Astrocyte (in vitro differentiated cells and primary cell): ENCODE measurements around the gene TIMM22. TPM values are rescaled to one million over a fixed set of nuclear protein-coding genes. Genes with fewer than 3 reads are reported as not detected.

Experiments used
- DNase-seq: peaks from one replicate; pipeline ENCODE4 v3.0.0-alpha.2; 2010; ENCODE audit warnings: low read depth
- FAIRE-seq: peaks from 2 replicates; lab custom pipeline; 2011; peaks lifted over from hg19 to GRCh38; lab: Jason Lieb, UNC
- H2AFZ ChIP-seq: 2 replicates; pipeline ENCODE4 v1.6.0; 2012; ENCODE audit warnings: low read depth, low read length, inconsistent platforms
- H3K27ac ChIP-seq: 2 replicates; pipeline ENCODE4 v1.5.1; 2011; ENCODE audit warnings: low read depth, low read length, inconsistent platforms
- H3K27me3 ChIP-seq: 2 replicates; pipeline ENCODE4 v1.6.0; 2011; ENCODE audit warnings: low read length, inconsistent platforms; ENCODE audit not compliant: insufficient read depth
- H3K36me3 ChIP-seq: 2 replicates; pipeline ENCODE4 v1.5.1; 2011; ENCODE audit warnings: low read length, inconsistent platforms; ENCODE audit not compliant: insufficient read depth
- H3K4me1 ChIP-seq: 2 replicates; pipeline ENCODE4 v1.5.1; 2011; ENCODE audit warnings: low read length, inconsistent platforms; ENCODE audit not compliant: insufficient read depth
- H3K4me2 ChIP-seq: 2 replicates; pipeline ENCODE4 v1.6.0; 2012; ENCODE audit warnings: low read length, inconsistent platforms
- H3K4me3 ChIP-seq: 2 replicates; pipeline ENCODE4 v1.5.1; 2011; ENCODE audit warnings: low read depth, mild to moderate bottlenecking, low read length, inconsistent platforms; ENCODE audit not compliant: insufficient read depth
- H3K79me2 ChIP-seq: 2 replicates; pipeline ENCODE4 v1.6.0; 2012; ENCODE audit warnings: mild to moderate bottlenecking, low read length, inconsistent platforms; ENCODE audit not compliant: insufficient read depth
- H3K9ac ChIP-seq: 2 replicates; pipeline ENCODE4 v1.6.0; 2012; ENCODE audit warnings: mild to moderate bottlenecking, low read length, inconsistent platforms
- H3K9me3 ChIP-seq: 2 replicates; pipeline ENCODE4 v1.5.1; 2012; ENCODE audit warnings: low read depth, mild to moderate bottlenecking, low read length, inconsistent platforms; ENCODE audit not compliant: insufficient read depth
- H4K20me1 ChIP-seq: 2 replicates; pipeline ENCODE4 v1.6.0; 2012; ENCODE audit warnings: low read length, inconsistent platforms; ENCODE audit not compliant: insufficient read depth
- H3K27ac Mint-ChIP-seq: one replicate; pipeline ENCODE4 v1.8.0; 2021; ENCODE audit warnings: mild to moderate bottlenecking, mixed read lengths; ENCODE audit not compliant: unreplicated experiment
- H3K27me3 Mint-ChIP-seq: one replicate; pipeline ENCODE4 v1.8.0; 2021; ENCODE audit warnings: low read depth, mixed read lengths; ENCODE audit not compliant: unreplicated experiment
- H3K36me3 Mint-ChIP-seq: one replicate; pipeline ENCODE4 v1.8.0; 2021; ENCODE audit warnings: low read depth, mixed read lengths; ENCODE audit not compliant: unreplicated experiment
- H3K4me1 Mint-ChIP-seq: one replicate; pipeline ENCODE4 v1.8.0; 2021; ENCODE audit warnings: low read depth, mixed read lengths; ENCODE audit not compliant: unreplicated experiment
- H3K4me3 Mint-ChIP-seq: one replicate; pipeline ENCODE4 v1.8.0; 2021; ENCODE audit warnings: mild to moderate bottlenecking, moderate library complexity, mixed read lengths; ENCODE audit not compliant: unreplicated experiment
- H3K9me3 Mint-ChIP-seq: one replicate; pipeline ENCODE4 v1.8.0; 2021; ENCODE audit warnings: mild to moderate bottlenecking, mixed read lengths; ENCODE audit not compliant: unreplicated experiment
- CTCF ChIP-seq: IDR thresholded peaks from 2 replicates; pipeline ENCODE4 v1.5.1; 2011; ENCODE audit warnings: low read depth, mild to moderate bottlenecking, inconsistent platforms, low read length, moderate library complexity; ENCODE audit not compliant: insufficient read depth
- EZH2 ChIP-seq: IDR thresholded peaks from 2 replicates; pipeline ENCODE4 v1.6.1; 2012; ENCODE audit warnings: mild to moderate bottlenecking, low read length, inconsistent platforms; ENCODE audit not compliant: insufficient read depth
- total RNA-seq: library from RNA; stranded (reverse); gene quantifications from 2 replicates; pipeline ENCODE4 v1.2.1, GENCODE V29; 2021

The TIMM22 gene
- total RNA-seq, 1 donor from 2014 or later = 20.0 TPM

GRCh38 chr17:1005361-1005946 is 8.5 kb downstream of the TIMM22 start:
- Histone ChIP-seq H3K79me2 (no peaks in the 10 kb centered on the region), H3K9ac (peak overlapping the region; percentile 24), H4K20me1 (peaks cover 68% of the 10 kb centered on the region), H3K4me2 (peak overlapping the region; percentile 57), H3K27ac (no peak overlapping the region), H3K4me1 (peaks cover 48% of the 10 kb centered on the region), H3K9me3 (no peaks in the 10 kb centered on the region), H2AFZ (no peak overlapping the region), H3K4me3 (no peak overlapping the region), H3K27me3 (no peaks in the 10 kb centered on the region), H3K36me3 (peaks cover 13% of the 10 kb centered on the region)
- H3K4me3 Mint-ChIP-seq = no peak overlapping the region
- peaks cover 25% of the 10 kb centered on the region for H3K4me1 Mint-ChIP-seq
- TF ChIP-seq CTCF (no peak), EZH2 (no peak)
- H3K27me3 Mint-ChIP-seq = no peaks in the 10 kb centered on the region
- H3K36me3 Mint-ChIP-seq = peaks cover 25% of the 10 kb centered on the region
- no peaks in the 10 kb centered on the region for H3K9me3 Mint-ChIP-seq
- DNase-seq (peak; percentile 73), FAIRE-seq (no peak)
- H3K27ac Mint-ChIP-seq = peak overlapping the region; percentile 31

GRCh38 chr17:1006054-1006453 is 9.1 kb downstream of the TIMM22 start:
- H3K4me1 Mint-ChIP-seq = peaks cover 19% of the 10 kb centered on the region
- peaks cover 9% of the 10 kb centered on the region for H3K36me3 ChIP-seq
- H3K9me3 ChIP-seq = no peaks in the 10 kb centered on the region
- no peak for FAIRE-seq
- no peak overlapping the region for H2AFZ ChIP-seq
- no peaks in the 10 kb centered on the region for H3K9me3 Mint-ChIP-seq
- H3K36me3 Mint-ChIP-seq = peaks cover 21% of the 10 kb centered on the region
- DNase-seq = no peak
- no peak overlapping the region for H3K4me3 Mint-ChIP-seq
- peaks cover 42% of the 10 kb centered on the region for H3K4me1 ChIP-seq
- TF ChIP-seq EZH2 (no peak), CTCF (no peak)
- H3K27me3 Mint-ChIP-seq = no peaks in the 10 kb centered on the region
- peaks cover 62% of the 10 kb centered on the region for H4K20me1 ChIP-seq
- no peak overlapping the region for H3K4me3 ChIP-seq
- H3K27ac Mint-ChIP-seq = no peak overlapping the region
- no peaks in the 10 kb centered on the region for H3K79me2 ChIP-seq
- H3K27me3 ChIP-seq = no peaks in the 10 kb centered on the region
- no peak overlapping the region for H3K27ac ChIP-seq
- peak overlapping the region; percentile 24 for H3K9ac ChIP-seq
- H3K4me2 ChIP-seq = peak overlapping the region; percentile 57

- H3K4me1 Mint-ChIP-seq = peaks cover 6% of the 10 kb centered on the region
- no peak overlapping the region for H3K4me3 Mint-ChIP-seq
- Histone ChIP-seq H3K4me2 (no peak overlapping the region), H3K27ac (no peak overlapping the region), H3K9me3 (no peaks in the 10 kb centered on the region), H3K4me3 (no peak overlapping the region), H4K20me1 (peaks cover 48% of the 10 kb centered on the region), H2AFZ (no peak overlapping the region), H3K9ac (no peak overlapping the region), H3K79me2 (no peaks in the 10 kb centered on the region), H3K27me3 (no peaks in the 10 kb centered on the region), H3K36me3 (peaks cover 4% of the 10 kb centered on the region), H3K4me1 (peaks cover 28% of the 10 kb centered on the region)
- DNase-seq (no peak), FAIRE-seq (no peak)
- H3K36me3 Mint-ChIP-seq = peaks cover 14% of the 10 kb centered on the region
- H3K9me3 Mint-ChIP-seq = no peaks in the 10 kb centered on the region
- TF ChIP-seq EZH2 (no peak), CTCF (no peak)
- no peak overlapping the region for H3K27ac Mint-ChIP-seq
- no peaks in the 10 kb centered on the region for H3K27me3 Mint-ChIP-seq
Observed at GRCh38 chr17:1007310-1008007, 10.5 kb downstream of the TIMM22 start.
